NK-92 (cell line): ENCODE data around the gene SHISAL1.

Experiments
- DNase-seq: peaks from one replicate; lab custom pipeline; 2025; ENCODE audit not compliant: unreplicated experiment; lab: John Stamatoyannopoulos, UW

SHISAL1 gene

GRCh38 chr22:44213489-44214043 lies 99.2 kb downstream of the SHISAL1 start:
- no peak for DNase-seq

- DNase-seq, result no peak
Measured at GRCh38 chr22:44212936-44213335, 99.8 kb downstream of the SHISAL1 start.

- DNase-seq, result no peak
Measured at GRCh38 chr22:44211946-44212930, 100.5 kb downstream of the SHISAL1 start.

- no peak for DNase-seq
Measured at GRCh38 chr22:44211256-44211945, 101.3 kb downstream of the SHISAL1 start.

GRCh38 chr22:44210722-44211121 lies 102.0 kb downstream of the SHISAL1 start:
- no peak for DNase-seq

GRCh38 chr22:44209343-44209742 lies 103.4 kb downstream of the SHISAL1 start:
- DNase-seq, result no peak

GRCh38 chr22:44207981-44208317 lies 104.8 kb downstream of the SHISAL1 start:
- no peak for DNase-seq

- no peak for DNase-seq
Measured at GRCh38 chr22:44207173-44207980, 105.4 kb downstream of the SHISAL1 start.

- DNase-seq, result no peak
Measured at GRCh38 chr22:44206696-44207095, 106.1 kb downstream of the SHISAL1 start.

- no peak for DNase-seq
Measured at GRCh38 chr22:44206330-44206645, 106.5 kb downstream of the SHISAL1 start.

GRCh38 chr22:44205516-44206329 lies 107.0 kb downstream of the SHISAL1 start:
- no peak for DNase-seq

GRCh38 chr22:44204739-44205515 lies 107.8 kb downstream of the SHISAL1 start:
- no peak for DNase-seq

- DNase-seq, result no peak
Measured at GRCh38 chr22:44203203-44203602, 109.5 kb downstream of the SHISAL1 start.

GRCh38 chr22:44202261-44202789 lies 110.4 kb downstream of the SHISAL1 start:
- DNase-seq, result no peak

- no peak for DNase-seq
Measured at GRCh38 chr22:44201665-44202064, 111.1 kb downstream of the SHISAL1 start.

GRCh38 chr22:44200855-44201550 lies 111.7 kb downstream of the SHISAL1 start:
- no peak for DNase-seq

- DNase-seq, result no peak
Measured at GRCh38 chr22:44200451-44200850, 112.3 kb downstream of the SHISAL1 start.

GRCh38 chr22:44199866-44200265 lies 112.9 kb downstream of the SHISAL1 start:
- no peak for DNase-seq

GRCh38 chr22:44199164-44199563 lies 113.6 kb downstream of the SHISAL1 start:
- no peak for DNase-seq
